BE2C (cell line): Measurements from ENCODE around the gene CHKA.

Source experiments
- DNase-seq: peaks from one replicate; pipeline ENCODE4 v3.0.0-alpha.2; 2020
- H3K27me3 ChIP-seq: fragments of 250-450 bp; sonication (Bioruptor Pico); 2 replicates; pipeline ENCODE4 v1.5.1; 2020; ENCODE audit warnings: mild to moderate bottlenecking
- H3K36me3 ChIP-seq: fragments of 250-450 bp; sonication (Bioruptor Pico); 2 replicates; pipeline ENCODE4 v1.5.1; 2020; ENCODE audit warnings: mild to moderate bottlenecking
- H3K4me1 ChIP-seq: fragments of 250-450 bp; sonication (Bioruptor Pico); 2 replicates; pipeline ENCODE4 v1.5.1; 2020
- H3K4me3 ChIP-seq: 2 replicates; pipeline ENCODE4 v1.5.1; 2011; ENCODE audit warnings: low read depth, low read length
- H3K9me3 ChIP-seq: fragments of 250-450 bp; sonication (Bioruptor Pico); 2 replicates; pipeline ENCODE4 v1.5.1; 2020
- TF ChIP-seq, protein P1 (sequence below): IDR thresholded peaks from 2 replicates; pipeline ENCODE4 v1.5.1; 2012; ENCODE audit warnings: mild to moderate bottlenecking, low read depth, low read length

The CHKA gene

DNA sequence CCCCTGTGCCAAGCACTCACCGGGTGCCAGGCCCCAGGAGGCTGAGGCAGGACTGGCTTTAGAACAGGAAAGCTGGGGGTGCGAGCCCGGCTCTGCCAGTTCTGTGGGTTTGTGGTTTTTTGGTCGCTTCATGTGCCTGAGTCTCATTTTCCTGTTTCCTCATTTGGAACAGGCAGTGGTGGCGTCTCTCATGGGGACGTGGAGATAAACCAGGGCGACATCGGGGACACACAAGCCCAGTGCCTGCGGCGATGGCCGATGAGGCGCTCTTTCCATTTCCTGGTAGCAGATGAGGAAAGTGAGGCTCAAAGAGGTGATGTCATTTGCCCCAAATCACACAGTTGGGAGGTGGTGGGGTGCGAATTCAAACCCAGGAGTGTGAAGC is 20.8 kb upstream of the CHKA start:
- Histone ChIP-seq H3K4me1 (peaks cover 12% of the 10 kb centered on the region), H3K4me3 (no peak overlapping the region), H3K27me3 (no peaks in the 10 kb centered on the region), H3K36me3 (no peaks in the 10 kb centered on the region), H3K9me3 (no peaks in the 10 kb centered on the region)
- TF ChIP-seq, protein P1, sequence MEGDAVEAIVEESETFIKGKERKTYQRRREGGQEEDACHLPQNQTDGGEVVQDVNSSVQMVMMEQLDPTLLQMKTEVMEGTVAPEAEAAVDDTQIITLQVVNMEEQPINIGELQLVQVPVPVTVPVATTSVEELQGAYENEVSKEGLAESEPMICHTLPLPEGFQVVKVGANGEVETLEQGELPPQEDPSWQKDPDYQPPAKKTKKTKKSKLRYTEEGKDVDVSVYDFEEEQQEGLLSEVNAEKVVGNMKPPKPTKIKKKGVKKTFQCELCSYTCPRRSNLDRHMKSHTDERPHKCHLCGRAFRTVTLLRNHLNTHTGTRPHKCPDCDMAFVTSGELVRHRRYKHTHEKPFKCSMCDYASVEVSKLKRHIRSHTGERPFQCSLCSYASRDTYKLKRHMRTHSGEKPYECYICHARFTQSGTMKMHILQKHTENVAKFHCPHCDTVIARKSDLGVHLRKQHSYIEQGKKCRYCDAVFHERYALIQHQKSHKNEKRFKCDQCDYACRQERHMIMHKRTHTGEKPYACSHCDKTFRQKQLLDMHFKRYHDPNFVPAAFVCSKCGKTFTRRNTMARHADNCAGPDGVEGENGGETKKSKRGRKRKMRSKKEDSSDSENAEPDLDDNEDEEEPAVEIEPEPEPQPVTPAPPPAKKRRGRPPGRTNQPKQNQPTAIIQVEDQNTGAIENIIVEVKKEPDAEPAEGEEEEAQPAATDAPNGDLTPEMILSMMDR: no peak
- no peak for DNase-seq

GRCh38 chr11:68141246-68142027 is 20.2 kb upstream of the CHKA start:
- H3K4me3 ChIP-seq: no peak overlapping the region

GRCh38 chr11:68140496-68141245 is 19.5 kb upstream of the CHKA start:
- Histone ChIP-seq H3K4me3 (no peak overlapping the region), H3K27me3 (no peaks in the 10 kb centered on the region), H3K36me3 (no peaks in the 10 kb centered on the region), H3K4me1 (0 out of 2 replicates have a peak, but pooled peaks cover 4% of the 10 kb centered on the region), H3K9me3 (no peaks in the 10 kb centered on the region)
- DNase-seq: peak; percentile 43
- TF ChIP-seq, protein P1: no peak

More at GRCh38 chr11:68141246-68142027, 20.2 kb upstream of the CHKA start:
- H3K36me3 ChIP-seq: no peaks in the 10 kb centered on the region
- H3K27me3 ChIP-seq: no peaks in the 10 kb centered on the region
- no peak for DNase-seq
- peaks cover 6% of the 10 kb centered on the region; the same call in 1 of the 2 replicates for H3K4me1 ChIP-seq
- TF ChIP-seq, protein P1: no peak
- no peaks in the 10 kb centered on the region for H3K9me3 ChIP-seq

GRCh38 chr11:68138237-68138636 is 17.0 kb upstream of the CHKA start:
- H3K36me3 ChIP-seq: no peaks in the 10 kb centered on the region
- DNase-seq: no peak
- no peaks in the 10 kb centered on the region for H3K9me3 ChIP-seq
- H3K4me1 ChIP-seq: 0 out of 2 replicates have a peak, but pooled peaks cover 4% of the 10 kb centered on the region
- H3K4me3 ChIP-seq: no peak overlapping the region
- no peaks in the 10 kb centered on the region for H3K27me3 ChIP-seq
- TF ChIP-seq, protein P1: no peak

DNA sequence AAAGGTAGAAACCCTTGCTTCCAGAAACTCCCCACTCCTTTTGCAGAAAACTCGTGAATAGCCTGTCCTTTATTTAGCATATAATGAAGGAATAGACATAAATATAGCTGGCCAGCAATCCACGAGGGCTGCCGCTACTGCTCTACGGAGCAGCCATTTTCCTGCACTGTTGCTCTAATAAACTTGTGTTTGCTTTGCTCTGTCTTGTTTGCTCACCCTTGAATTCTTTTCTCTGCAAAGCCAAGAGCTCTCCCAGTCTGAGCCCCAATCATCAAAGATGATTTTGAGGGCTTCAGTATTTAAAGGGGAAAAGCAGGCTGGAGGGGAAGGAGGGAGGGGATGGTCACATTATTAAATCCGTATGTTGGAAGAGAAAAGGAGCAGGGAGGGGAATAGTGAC is 16.6 kb upstream of the CHKA start:
- Histone ChIP-seq H3K4me1 (0 out of 2 replicates have a peak, but pooled peaks cover 4% of the 10 kb centered on the region), H3K4me3 (no peak overlapping the region), H3K36me3 (no peaks in the 10 kb centered on the region), H3K9me3 (no peaks in the 10 kb centered on the region), H3K27me3 (no peaks in the 10 kb centered on the region)
- DNase-seq: no peak
- TF ChIP-seq, protein P1: no peak

GRCh38 chr11:68136866-68137265 is 15.7 kb upstream of the CHKA start:
- Histone ChIP-seq H3K9me3 (no peaks in the 10 kb centered on the region), H3K36me3 (no peaks in the 10 kb centered on the region), H3K4me1 (0 out of 2 replicates have a peak, but pooled peaks cover 4% of the 10 kb centered on the region), H3K27me3 (no peaks in the 10 kb centered on the region), H3K4me3 (no peak overlapping the region)
- TF ChIP-seq, protein P1: no peak
- DNase-seq: no peak
